ENCODE measurements around the gene BPI.
"Not testable (repeated sequence)": the region's sequence is repeated elsewhere in the genome, so short reads cannot be mapped to it uniquely, and the experiment has no call there.

GRCh38 chr20:38254621-38255020 is 49.3 kb upstream of the BPI start:
- not testable (repeated sequence) for TF ChIP-seq CTCF, POLR2A (IDR thresholded peaks at IDR 0.05)
